ENCODE measurements around the gene MAG.
"Not testable (repeated sequence)": the region's sequence is repeated elsewhere in the genome, so short reads cannot be mapped to it uniquely, and the experiment has no call there.

Gene MAG

GRCh38 chr19:35284153-35285094, 7.5 kb upstream of the MAG start:
- DNase-seq: no peak

DNA sequence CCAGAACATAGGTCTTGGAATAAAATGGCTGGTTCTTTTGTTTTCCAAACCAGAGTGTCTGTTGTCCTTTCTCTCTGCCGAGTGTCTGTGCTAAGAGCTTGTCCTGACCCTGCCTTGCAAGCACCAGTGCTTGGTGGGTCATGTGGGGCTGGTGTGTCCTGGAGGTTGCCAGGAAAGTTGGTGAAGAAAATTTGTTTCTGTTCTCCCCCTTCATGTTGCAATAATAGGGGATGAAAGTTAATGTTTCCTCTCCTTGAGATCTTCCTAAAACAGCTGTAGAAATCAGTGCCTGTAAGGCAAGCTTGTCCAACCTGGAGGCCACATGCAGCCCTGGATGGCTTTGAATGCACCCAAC, 6.9 kb upstream of the MAG start:
- DNase-seq: no peak

DNA sequence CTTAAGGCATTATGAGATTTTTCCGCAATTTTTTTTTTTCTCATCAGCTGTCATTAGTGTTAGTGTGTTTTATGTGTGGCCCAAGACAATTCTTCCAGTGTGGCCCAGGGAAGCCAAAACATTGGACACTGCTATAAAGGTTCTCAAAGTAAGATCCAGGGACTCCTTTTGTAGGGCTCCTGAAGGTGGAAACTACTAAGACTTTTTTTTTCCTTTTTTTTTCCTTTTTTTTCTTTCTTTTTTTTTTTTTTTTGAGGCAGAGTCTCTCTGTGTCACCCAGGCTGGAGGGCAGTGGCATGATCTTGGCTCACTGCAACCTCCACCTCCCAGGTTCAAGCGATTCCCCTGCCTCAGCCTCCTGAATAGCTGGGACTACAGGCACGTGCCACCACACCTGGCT, 6.5 kb upstream of the MAG start:
- DNase-seq: not testable (repeated sequence)

GRCh38 chr19:35286101-35286500, 5.9 kb upstream of the MAG start:
- not testable (repeated sequence) for DNase-seq

GRCh38 chr19:35287713-35288112, 4.2 kb upstream of the MAG start:
- DNase-seq: no peak

DNA sequence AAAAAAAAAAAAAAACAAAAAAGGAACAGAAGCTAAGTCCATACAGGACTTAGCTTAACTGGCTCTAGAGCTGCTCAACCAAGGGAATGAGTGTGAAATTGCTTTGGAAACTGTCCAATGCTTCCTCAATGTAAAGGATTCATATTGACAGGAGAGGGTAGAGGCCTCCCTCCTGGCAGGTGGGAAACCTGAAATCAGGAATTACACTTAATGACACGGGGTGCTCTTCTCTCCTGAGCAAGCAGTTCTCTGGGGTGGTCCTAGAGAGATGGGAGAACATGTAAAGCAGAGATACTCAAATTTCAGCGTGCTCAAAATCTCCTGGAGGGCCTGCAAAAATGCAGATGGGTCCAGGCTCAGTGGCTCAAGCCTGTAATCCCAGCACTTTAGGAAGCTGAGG, 3.6 kb upstream of the MAG start:
- DNase-seq: no peak

GRCh38 chr19:35288906-35289305, 3.1 kb upstream of the MAG start:
- DNase-seq: no peak

DNA sequence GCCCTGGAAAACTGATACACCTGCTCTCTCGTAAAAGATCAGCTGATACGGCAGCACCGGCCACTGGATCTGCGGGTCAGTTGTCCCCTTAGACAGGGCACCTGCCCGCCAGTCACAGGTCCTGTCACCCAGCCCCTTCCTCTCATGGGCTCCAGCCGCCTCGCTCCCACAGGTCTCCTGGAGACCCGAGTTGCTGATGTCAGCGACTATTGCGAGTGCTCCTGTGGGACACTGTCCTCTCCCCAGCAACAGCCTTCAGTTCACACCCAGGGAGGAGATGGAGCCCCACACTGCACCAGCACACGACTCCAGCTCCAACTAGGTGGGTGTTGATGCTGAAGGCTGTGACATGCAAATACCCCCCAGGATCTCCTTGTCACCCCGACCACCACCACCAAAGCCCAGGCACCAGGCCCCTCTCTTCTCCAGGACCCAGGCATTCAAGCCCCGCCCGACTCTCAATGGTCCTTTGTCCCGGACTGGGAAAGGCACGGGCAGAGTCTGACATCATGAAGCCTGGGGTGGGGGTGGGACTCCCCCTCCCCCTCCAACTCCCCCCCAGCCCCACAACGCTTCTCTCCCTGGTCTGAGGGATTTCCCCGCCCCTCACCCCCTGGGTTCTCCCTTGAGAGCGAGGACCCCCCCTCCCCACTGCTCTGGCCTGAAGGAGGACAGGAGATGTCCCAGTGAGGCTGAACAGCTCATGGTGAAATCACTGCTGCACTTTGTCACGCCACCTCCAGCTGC, 1.4 kb upstream of the MAG start:
- no peak for DNase-seq

DNA sequence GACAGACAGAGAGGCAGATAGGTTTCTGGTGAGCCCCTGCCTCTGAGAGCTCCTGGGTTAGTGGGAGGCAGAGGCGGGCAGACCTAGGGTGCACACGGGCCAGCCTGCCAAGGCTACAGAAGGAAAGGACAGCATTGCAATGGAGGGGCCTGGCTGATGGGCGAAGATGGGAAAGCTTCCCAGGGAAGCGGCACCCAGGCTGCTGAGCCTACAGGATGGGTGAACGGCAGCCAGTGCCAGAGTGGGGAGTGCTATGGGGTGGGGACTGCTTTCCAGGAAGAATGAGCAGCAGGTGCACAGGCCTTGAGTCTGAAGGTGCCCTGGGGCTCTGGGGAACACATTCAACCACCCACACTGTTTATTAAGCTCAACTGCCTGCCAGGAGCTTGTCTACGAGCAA, 702 bp upstream of the MAG start:
- DNase-seq: no peak

GRCh38 chr19:35292421-35293362, 731 bp downstream of the MAG start:
- DNase-seq: no peak

DNA sequence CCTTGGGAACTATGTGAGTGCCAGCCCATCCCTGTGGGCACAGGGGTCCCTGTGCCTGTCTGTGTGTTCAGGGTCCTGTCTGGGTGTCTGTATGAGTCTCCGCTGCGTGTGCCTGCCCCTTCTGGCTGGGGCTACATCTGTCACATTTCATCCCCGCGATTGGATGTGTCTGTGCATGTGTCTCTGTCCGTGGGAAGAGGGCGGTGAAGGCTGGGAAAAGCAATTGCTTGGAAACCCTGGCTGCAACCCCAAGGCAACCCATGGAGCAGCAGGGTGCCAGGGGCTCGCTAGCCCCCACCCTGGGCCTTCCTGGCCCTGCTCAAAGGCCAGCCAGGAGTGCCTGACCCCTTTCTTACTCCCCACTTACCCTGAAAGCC, 1.4 kb downstream of the MAG start:
- no peak for DNase-seq

GRCh38 chr19:35293808-35294207, 1.8 kb downstream of the MAG start:
- DNase-seq: no peak

DNA sequence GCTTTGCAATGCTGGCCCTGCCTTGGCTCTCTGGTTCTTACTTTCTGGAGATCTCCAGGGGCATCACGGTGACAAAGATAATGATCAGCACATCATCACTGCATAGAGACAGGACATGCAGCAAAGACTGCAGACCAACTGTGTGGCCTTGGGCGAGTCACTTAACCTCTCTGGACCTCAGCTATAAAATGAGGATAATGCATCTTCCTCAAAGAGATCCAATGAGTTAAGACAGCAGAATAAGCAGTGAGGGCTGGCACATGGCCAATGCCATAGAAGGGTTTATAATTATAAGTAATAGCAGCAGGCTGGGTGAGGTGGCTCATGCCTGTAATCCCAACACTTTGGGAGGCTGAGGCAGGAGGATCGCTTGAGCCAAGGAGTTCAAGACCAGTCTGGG, 2.4 kb downstream of the MAG start:
- DNase-seq: no peak

DNA sequence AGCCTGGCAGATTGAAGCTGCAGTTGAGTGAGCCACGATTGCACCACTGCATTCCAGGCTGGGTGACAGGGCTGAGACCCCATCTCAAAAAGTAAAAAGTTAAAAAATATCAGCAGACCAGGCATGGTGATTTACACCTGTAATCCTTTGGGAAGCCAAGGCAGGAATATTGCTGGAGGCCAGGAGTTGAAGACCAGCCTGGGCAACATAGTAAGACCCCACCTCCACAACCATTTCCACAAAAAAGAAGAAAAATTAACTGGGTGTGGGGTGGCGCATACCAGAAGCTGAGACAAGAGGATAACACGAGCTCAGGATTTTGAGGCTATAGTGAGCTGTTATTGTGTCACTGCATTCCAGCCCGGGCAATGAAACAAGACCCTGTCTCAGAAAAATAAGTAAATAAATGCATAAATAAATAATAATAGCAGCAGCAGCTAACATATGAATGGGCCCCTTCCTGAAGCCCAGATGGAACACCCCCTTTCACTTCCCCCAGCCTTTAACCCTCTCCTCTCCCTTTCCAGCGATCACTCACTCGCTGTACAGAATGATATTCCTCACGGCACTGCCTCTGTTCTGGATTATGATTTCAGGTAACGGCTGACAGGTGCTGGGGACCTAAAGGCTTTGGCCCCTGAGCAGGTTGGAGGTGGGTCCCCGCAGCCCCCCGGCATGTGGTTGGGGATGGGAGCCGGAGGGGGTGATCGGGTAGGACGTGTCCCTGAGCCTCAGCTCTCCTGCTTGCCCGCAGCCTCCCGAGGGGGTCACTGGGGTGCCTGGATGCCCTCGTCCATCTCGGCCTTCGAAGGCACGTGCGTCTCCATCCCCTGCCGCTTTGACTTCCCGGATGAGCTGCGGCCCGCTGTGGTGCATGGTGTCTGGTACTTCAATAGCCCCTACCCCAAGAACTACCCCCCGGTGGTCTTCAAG, 3.2 kb downstream of the MAG start:
- no peak for DNase-seq

DNA sequence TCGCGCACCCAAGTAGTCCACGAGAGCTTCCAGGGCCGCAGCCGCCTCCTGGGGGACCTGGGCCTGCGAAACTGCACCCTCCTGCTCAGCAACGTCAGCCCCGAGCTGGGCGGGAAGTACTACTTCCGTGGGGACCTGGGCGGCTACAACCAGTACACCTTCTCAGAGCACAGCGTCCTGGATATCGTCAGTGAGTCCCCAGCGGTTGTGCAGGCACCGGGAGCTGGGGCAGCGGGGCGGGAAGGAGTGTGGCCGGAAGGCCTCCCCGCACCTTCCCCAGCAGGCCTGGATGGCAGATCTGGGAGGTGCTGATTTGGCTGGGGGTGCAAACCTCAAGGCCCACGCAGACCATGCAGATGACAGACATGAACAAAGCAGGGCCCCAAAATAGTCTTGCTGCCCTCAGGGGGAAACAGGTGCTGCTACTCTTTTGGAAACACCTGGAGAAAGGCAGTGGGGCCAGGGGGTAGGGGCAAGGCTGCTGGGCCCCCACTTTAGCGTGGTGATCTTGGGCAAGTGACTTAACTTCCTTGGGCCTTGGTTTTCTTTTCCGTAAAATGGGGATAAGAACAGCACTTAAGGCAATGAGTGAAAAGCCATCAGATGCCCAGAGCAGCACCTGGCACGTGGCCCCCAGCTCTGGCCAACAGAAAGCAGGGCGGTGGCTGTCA, 4.0 kb downstream of the MAG start:
- no peak for DNase-seq

- no peak for DNase-seq
Measured at GRCh38 chr19:35296644-35297514, 4.9 kb downstream of the MAG start.

DNA sequence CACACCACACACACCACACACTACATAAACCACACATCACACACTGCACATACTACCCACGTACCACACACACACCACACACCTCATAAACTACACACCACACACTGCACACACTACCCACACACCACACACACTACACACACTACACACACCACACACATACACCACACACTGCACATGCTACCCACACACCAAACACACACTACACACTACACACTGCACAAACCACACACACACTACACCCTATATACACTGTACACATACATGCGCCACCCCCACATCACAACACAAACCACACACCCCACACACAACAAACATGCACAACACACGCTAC, 5.5 kb downstream of the MAG start:
- no peak for DNase-seq

- no peak for DNase-seq
Measured at GRCh38 chr19:35297922-35298321, 6.0 kb downstream of the MAG start.

- DNase-seq: no peak
Measured at GRCh38 chr19:35298561-35298972, 6.6 kb downstream of the MAG start.

DNA sequence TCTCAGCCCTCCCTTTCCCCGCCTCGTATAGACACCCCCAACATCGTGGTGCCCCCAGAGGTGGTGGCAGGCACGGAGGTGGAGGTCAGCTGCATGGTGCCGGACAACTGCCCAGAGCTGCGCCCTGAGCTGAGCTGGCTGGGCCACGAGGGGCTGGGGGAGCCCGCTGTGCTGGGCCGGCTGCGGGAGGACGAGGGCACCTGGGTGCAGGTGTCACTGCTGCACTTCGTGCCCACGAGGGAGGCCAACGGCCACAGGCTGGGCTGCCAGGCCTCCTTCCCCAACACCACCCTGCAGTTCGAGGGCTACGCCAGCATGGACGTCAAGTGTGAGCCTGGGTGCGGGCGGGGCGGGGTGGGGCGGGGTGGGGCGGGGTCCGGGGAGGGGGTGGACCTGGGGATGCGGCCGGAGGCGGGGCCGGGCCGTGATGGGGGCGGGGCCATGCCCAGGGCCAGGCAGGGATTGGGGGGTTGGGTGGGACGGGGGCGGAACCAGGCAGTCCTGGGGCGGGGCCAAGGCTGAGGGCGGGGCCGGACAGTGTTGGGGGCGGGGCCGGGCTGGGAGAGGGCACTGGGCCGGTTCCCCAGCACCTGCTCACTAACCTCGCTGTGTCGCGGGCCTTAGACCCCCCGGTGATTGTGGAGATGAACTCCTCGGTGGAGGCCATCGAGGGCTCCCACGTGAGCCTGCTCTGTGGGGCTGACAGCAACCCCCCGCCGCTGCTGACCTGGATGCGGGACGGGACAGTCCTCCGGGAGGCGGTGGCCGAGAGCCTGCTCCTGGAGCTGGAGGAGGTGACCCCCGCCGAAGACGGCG, 7.8 kb downstream of the MAG start:
- no peak for DNase-seq

All from NCI-H1048 (cell line).